NCI-H345 treated with DMSO at 0.1 percent for 48 hours (cell line): ENCODE data around the gene IL11.

ENCODE experiments used
- DNase-seq: peaks from one replicate; lab custom pipeline; 2025; ENCODE audit not compliant: unreplicated experiment; lab: John Stamatoyannopoulos, UW

Gene IL11

GRCh38 chr19:55353803-55354697, 16.2 kb downstream of the IL11 start:
- DNase-seq = peak; percentile 12

DNA sequence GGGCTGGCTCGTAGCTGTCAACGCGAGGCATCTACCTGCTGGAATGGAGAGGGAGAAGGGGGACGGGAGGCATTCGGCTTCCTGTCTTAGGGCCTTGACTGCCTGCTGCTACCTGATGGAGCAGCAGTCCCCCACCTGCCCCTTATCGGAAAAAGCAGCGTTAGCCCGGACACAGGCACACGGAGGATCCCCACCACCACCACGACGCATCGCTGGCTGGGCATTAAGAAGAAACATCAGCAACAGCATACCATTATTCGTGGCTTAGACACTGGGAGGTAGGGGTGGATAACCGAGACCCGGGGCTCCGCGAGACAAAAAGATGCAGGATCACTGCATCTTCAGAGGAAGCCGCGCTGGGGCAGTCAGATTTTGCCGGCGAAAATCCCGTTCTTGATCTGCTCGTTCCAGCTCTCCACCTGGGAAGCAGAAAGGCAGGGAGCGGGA, 16.9 kb downstream of the IL11 start:
- DNase-seq = no peak

GRCh38 chr19:55352549-55353145, 17.6 kb downstream of the IL11 start:
- DNase-seq = no peak

DNA sequence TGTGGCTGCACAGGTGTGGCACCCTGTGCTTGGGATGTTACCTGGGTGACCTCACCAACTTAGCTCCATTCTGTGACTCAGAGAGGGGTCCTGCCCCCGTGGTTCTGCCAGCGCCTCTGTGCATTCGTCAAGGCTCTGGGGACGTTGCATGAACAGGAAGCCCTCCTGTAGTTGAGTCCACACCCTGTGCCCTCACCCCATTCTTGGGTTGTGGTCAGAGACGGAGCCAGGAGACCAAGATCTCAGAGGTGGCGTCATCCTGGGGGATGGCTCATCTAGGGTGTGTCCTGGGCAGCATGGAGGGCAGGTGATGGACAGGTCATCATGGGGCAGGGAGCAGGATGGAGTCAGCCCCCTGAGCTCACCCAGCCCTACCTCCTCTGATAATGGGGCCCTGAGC, 18.2 kb downstream of the IL11 start:
- DNase-seq = no peak

DNA sequence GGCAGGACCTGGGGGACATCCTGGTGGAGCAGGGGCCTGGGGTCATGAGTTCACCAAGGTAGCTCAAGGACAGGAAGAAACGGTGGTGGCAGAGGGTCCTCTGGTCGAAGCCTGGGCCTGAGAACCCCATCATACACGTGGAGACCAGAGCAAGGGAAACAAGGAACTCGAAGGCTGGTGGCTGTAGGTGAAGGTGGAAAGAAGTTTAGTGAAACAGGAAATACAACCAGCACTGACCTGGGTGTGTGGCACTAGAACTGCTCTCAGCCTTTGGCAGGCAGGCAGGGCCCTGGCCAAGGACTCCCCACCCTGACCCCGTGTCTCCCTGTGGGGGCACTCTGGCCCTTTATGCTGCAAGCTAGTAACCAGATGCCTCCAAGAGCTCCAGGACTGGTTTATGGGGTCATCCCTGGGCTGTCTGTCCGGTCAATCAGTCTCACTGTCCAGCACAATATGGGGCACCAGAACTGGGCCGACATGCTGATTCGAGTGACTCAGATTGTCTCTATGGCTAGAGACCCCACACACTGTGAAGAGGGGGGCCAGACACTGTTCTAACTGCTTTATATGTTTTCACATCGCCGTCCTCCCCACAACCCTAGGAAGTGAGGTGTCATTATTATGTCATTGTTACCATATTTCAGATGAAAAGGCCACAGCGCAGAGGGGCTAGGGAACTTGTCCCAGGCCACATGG, 19.5 kb downstream of the IL11 start:
- no peak for DNase-seq

- DNase-seq = no peak
Observed at GRCh38 chr19:55348317-55349034, 21.8 kb downstream of the IL11 start.

- DNase-seq = no peak
Observed at GRCh38 chr19:55347442-55348009, 22.7 kb downstream of the IL11 start.

DNA sequence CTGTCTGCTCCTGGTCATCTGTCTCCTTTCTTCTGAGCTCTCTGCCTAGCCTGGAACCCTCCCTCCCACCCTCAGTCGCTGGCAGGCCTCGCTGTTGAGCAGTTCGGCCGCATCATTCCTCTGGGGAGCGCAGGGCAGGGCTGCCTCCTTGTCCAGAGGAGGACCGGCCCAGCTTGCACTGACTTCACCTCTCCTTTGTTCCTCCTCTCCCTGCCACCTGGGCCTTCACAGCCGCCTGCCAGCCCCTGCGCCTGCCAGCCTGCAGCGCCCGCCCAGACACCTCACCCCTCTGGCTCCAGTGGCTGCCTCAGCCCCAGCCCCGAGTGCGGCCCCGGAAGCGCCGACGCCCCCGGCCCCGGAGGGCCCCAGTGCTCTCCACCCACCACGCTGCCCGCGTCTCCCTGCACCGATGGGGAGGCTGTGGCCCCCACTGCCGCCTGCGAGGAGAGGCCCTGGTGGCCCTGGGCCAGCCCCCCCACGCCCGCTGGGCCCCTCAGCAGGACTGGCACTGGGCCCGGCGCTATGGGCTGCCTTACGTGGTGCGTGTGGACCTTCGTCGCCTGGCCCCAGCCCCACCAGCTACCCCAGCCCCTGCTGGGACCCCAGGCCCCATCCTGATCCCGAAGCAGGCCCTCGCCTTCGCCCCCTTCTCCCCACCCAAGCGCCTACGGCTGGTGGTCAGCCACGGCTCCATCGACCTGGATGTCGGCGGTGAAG, 23.4 kb downstream of the IL11 start:
- DNase-seq = no peak

DNA sequence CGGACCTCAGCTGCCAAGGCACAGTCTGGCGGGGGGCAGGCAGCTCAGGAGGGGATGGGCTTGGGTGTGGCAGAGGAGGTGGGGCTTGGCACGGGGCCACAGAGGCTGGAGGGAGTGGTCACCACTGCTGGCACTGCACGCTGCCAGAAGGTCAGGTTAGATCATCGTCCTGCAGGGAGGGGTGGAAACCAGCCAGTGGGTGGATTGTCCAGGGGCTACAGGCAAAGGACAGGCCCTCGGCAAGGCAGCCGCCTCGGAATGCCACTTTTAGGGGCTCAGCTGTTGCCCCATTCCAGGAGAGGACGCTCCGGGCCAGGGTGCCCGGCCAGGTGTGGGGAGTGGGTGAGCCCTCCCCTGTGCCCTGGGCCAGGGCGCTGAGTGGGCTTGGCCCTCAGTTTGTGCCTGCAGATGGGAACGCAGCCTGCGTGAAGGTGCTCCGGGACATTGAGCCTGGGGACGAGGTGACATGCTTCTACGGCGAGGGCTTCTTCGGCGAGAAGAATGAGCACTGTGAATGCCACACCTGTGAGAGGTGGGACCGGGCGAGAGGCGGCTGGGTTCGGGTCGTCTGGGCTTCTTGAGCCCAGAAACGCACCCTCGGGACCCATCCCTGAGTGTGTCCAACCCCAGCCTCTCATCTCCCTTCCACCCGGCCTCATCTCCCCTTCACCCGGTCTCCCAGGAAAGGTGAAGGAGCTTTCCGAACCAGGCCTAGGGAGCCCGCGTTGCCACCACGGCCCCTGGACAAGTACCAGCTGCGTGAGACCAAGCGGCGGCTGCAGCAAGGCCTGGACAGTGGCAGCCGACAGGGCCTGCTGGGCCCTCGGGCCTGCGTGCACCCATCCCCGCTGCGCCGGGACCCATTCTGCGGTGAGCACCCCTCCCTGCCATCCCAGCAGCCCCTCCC, 24.2 kb downstream of the IL11 start:
- no peak for DNase-seq

DNA sequence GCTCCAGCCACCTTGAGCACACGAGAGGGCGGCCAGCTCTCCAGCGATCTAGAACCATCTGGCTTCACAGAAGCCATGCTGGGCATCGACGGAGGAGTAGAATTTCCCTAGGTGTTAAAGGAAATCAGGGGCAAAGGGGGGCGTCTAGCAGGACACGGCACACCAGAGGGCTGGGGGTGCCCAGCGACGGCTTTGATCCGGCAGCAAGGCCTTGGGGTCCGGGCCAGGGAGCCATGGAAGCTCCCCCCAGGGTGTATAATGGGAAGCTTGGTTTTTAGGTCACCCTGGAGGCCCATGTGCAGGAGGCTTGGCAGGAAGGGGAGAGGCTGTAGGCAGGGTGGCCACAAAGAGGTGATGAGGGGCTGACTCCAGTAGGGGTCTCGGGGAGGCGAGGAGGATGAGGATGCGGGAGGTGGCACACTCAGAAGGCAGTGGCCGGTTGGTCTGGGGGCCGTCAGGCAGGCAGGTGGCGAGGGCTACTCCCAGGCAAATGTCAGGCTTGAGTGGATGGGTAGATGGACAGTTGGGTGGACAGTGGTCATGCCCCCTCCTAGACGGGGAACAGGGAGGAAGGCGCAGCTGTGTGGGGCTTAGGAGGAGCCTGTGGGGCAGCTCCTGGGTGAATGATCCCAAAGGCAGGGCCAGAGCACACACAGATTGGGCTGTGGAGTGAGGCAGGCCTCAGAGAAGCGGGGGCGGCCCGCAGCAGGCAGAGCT, 25.0 kb downstream of the IL11 start:
- DNase-seq = no peak

DNA sequence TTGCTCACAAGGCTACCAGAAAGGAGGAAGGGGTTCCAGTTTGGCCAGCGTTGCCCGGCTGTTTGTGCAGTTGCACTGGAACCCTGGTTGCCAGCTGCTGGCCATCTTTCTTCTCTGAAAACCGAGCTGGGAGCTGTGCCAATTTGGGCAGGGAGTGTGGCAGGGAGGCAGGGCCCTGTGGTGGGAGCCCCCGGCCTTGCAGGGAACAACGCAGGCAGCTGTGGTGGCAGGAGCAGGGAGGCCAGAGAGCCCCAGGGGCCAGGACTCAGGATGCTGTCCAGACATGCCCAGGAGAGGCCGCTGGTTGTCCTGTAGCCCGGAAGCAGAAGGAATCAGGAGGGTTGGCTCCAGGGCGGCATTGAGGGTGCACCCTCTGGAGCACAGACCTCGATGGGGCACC, 25.8 kb downstream of the IL11 start:
- DNase-seq = peak; percentile 18

- DNase-seq = no peak
Observed at GRCh38 chr19:55341595-55342531, 28.4 kb downstream of the IL11 start.

DNA sequence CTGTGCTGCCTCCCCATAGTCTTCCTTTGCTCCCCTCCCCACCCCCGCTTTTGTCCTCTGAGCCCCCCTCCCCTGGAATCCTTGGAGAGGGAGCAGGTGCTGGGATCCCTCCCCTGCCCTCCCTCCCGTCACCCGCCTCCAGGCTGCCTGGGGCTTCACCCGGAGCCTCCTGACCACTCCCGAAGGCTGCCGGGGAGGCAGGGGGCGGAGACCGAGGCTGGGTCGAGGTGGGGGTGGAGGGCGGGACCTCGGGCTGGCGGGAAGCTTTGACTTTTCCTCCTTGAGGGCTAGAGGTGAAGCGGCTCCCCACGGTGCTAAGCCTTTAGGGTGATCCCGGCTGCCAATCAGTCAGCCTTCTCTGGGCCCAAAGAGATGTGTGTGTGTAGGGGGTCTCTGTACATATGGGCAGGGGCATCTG, 29.1 kb downstream of the IL11 start:
- peak; percentile 51 for DNase-seq

GRCh38 chr19:55340784-55341147, 29.5 kb downstream of the IL11 start:
- DNase-seq = no peak

GRCh38 chr19:55339889-55340783, 30.1 kb downstream of the IL11 start:
- no peak for DNase-seq

- DNase-seq = peak; percentile 100
Observed at GRCh38 chr19:55339105-55339888, 31.0 kb downstream of the IL11 start, which contains the start of gene KMT5C. Gene KMT5C, plus strand, starts transcription at chr19:55339876. Its CDS starts 2,061 bp downstream, at chr19:55341937.
